T-helper 22 cell (primary cell): ENCODE results near the gene DIAPH2.
"Not testable (repeated sequence)": the region's sequence is repeated elsewhere in the genome, so short reads cannot be mapped to it uniquely, and the experiment has no call there.

Experiments used
- DNase-seq: peaks from one replicate; pipeline ENCODE4 v3.0.0-alpha.2; 2020; ENCODE audit warnings: low read depth

Gene DIAPH2

GRCh38 chrX:96684339-96685209, at the start of gene DIAPH2:
TSS of gene DIAPH2 (plus strand) at chrX:96684842.
- peak; percentile 67 for DNase-seq

DNA sequence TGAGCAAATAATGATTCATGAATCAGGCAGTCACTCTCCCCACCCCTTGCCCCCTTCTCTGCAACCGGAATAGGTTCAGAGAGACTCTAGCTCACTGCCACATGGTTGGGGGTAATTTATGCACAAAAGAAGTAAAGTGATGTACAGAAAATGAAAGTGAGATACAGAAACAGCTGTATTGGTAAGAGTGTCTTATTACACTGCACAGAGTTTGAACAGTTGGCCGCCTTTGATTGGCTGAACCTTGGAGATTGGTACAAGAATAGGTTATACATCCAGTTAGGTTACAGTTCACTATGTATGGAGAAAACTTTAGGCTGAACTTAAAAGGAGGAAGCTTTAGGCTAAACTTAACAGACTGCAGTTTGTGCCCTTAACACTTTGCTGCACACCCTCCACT, 34.6 kb upstream of the DIAPH2 start:
- no peak for DNase-seq

DNA sequence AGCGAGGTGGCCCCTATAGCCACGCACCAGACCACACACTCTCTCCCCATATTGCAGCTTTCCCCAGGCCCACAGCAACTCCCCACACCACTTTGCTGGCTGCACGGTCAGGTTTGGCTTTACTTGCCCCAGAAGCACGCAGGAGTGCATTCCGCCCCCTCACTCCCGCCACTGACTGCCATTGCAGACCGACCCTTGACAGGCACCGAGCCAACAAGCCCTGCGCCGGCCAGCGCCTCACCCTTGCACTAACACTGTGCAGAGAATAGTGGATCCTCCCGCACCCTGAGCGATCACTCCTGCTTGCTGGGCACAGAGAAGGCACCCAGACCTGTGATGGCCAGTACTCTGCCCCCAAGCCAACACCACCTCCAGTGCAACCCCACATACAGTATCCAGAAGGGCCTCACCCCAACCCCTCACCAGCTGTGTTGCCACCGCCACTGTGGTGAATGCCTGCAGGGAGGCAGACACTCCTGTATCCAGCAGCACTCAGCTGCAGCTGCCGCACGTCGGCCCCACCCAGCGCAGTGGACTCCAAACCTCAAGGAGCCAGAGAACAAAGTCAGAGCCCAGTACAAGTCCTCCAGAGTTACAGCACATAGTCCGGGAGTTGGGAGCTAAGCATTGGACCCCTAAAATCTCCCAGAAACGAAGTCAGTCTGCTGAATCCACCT, 28.6 kb upstream of the DIAPH2 start:
- DNase-seq, result no peak

- DNase-seq, result no peak
These were observed 2.1 kb upstream of the DIAPH2 start for GRCh38 chrX:96682516-96682915.

- no peak for DNase-seq
These were observed 674 bp upstream of the DIAPH2 start for GRCh38 chrX:96683997-96684338.

GRCh38 chrX:96685210-96686099, 813 bp downstream of the DIAPH2 start:
- peak; percentile 8 for DNase-seq

DNA sequence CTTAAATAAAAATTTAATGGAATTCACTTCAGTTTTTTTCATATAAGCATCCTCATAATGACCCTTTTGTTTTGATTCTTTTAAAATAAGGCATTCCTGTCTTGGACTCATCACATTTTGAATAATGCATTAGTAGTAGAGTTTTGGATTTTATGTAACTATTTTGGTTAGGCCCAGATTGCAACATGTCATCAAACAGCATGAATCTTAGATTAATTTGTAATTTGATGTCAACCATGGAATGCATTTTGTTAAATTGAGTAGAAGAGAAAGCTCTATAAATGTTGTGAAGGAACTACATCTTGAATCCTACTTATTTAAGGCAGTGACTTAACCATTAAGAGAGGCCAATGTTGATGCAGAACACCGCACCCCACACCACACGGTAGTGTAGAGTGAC, 3.1 kb downstream of the DIAPH2 start:
- no peak for DNase-seq

- DNase-seq, result no peak
These were observed 4.1 kb downstream of the DIAPH2 start for GRCh38 chrX:96688789-96689188.

DNA sequence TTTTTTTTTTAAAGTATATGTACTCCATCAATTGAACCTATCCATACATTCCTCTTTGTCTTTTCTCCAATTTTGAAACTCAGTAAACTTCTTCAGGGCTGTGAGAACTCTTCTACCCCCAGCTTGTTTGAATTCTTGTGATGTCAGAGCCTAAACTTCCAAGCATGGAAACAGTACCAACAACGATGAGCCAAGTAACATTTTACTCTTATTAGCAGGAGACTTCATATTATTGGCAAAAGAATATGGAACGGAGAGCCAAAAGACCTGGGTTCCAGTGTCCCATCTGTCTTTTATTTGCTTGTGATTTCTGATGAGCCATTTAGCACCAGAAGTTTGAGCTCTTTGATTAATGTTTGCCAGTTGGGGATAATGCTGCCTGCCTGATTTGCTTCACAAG, 5.3 kb downstream of the DIAPH2 start:
- DNase-seq, result no peak

DNA sequence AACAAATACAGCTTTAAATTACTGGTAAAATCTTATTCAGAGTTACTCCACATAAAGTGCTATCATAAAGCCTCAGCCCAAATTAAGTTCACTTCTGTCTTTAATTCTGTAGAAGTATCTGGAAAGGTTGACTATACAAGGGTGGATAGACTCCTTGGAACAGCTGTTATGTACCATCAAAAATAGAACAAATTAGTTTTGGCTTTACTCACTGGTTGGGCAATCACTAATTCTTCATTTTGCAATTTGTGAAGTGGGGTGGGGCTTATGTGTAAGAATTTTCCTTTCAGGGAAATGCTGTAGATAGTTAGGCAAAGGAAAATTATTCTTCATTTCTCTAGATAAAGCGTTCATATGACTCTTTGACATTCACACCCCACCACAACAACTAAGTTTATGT, 7.8 kb downstream of the DIAPH2 start:
- DNase-seq, result no peak

GRCh38 chrX:96692890-96693289, 8.2 kb downstream of the DIAPH2 start:
- DNase-seq, result no peak

- DNase-seq, result no peak
These were observed 8.8 kb downstream of the DIAPH2 start for GRCh38 chrX:96693407-96693806.

GRCh38 chrX:96696462-96696861, 11.8 kb downstream of the DIAPH2 start:
- DNase-seq, result no peak

GRCh38 chrX:96700625-96701024, 16.0 kb downstream of the DIAPH2 start:
- DNase-seq, result no peak

DNA sequence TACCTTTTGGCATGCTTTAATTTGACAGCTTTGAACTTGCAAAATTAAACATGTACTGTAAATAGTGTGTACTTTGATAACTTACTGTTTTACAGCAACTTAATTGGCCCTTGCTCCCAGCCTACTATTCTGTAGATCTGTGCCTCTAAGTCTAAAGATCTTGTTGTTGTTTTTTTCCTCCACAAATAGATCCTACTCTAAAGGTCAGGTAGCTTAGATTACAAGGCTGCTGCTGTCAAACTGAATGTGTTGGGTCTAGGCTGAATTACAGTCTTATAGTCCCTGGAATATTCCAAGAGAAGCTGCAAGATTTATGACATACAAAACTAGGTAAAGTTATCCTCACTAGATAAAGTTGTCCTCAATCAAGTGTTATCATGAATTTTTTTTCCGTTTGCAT, 18.7 kb downstream of the DIAPH2 start:
- no peak for DNase-seq

DNA sequence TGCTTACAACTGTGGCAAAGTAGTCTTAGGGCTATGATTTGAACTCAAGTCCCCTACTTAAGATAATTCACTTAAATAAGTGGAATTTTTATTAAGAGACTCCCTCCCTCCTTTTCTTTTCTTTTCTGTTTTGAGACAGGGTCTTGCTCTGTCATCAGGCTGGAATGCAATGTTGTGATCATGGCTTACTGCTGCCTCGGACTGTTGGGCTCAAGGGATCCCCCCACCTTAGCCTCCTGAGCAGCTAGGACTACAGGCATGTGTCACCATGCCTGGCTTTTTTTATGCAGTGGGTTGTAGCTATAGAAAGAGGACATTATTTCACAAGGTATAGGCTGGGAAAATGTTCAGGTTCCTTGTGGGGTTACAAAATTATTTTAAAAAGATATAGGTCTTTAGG, 19.2 kb downstream of the DIAPH2 start:
- DNase-seq, result no peak

GRCh38 chrX:96704629-96705028, 20.0 kb downstream of the DIAPH2 start:
- DNase-seq, result no peak

GRCh38 chrX:96705905-96706304, 21.3 kb downstream of the DIAPH2 start:
- no peak for DNase-seq

GRCh38 chrX:96707804-96708203, 23.2 kb downstream of the DIAPH2 start:
- no peak for DNase-seq

GRCh38 chrX:96710031-96710430, 25.4 kb downstream of the DIAPH2 start:
- no peak for DNase-seq

GRCh38 chrX:96713303-96713702, 28.7 kb downstream of the DIAPH2 start:
- no peak for DNase-seq

GRCh38 chrX:96714393-96714792, 29.8 kb downstream of the DIAPH2 start:
- not testable (repeated sequence) for DNase-seq

- DNase-seq, result no peak
These were observed 30.8 kb downstream of the DIAPH2 start for GRCh38 chrX:96715481-96715880.
